PC-9 (cell line): ENCODE measurements around the gene SLC25A20.

Experiments used
- EZH2 ChIP-seq: fragments of 200-600 bp; sonication (generic); IDR thresholded peaks from 2 replicates; pipeline ENCODE4 v1.8.0; 2017; ENCODE audit warnings: antibody characterized with exemption, low read depth
- TF ChIP-seq, protein P1 (sequence below): fragments of 200-600 bp; sonication (generic); conservative IDR thresholded peaks from 2 replicates; pipeline ENCODE4 v1.6.1; 2017; ENCODE audit warnings: mixed run types, antibody characterized with exemption, mild to moderate bottlenecking, moderate library complexity

DNA sequence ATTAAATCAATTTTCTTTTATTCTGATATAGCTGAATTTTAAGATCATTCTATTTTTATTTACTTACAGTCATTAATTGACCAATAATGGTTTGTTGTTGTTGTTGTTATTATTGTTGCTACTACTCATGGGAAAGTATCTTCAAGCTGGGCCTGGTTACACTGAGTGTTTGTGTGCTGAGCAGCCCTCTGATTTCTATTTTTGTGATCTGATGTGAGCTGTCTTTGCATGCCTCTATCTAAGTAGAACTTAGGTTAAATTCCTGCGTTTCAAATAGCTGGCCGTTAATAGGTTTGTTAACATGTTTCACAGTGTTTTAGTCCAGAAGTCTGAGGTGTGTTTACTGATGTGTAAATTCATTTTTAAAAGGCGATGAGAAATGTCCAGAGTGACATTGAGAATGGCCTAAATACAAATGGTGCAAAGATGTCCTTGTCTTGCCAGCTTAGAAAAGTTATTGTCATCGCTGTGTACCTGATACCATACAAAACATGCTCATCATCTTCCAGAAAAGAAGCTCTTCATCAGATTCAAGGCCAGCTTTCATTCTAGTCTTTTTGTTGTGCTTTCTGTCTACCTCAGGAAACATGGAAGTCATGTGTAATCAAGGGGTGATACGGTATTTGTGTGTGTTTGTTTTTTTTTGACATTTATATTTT lies 35.8 kb upstream of the SLC25A20 start:
- TF ChIP-seq, protein P1, sequence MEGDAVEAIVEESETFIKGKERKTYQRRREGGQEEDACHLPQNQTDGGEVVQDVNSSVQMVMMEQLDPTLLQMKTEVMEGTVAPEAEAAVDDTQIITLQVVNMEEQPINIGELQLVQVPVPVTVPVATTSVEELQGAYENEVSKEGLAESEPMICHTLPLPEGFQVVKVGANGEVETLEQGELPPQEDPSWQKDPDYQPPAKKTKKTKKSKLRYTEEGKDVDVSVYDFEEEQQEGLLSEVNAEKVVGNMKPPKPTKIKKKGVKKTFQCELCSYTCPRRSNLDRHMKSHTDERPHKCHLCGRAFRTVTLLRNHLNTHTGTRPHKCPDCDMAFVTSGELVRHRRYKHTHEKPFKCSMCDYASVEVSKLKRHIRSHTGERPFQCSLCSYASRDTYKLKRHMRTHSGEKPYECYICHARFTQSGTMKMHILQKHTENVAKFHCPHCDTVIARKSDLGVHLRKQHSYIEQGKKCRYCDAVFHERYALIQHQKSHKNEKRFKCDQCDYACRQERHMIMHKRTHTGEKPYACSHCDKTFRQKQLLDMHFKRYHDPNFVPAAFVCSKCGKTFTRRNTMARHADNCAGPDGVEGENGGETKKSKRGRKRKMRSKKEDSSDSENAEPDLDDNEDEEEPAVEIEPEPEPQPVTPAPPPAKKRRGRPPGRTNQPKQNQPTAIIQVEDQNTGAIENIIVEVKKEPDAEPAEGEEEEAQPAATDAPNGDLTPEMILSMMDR: no peak
- TF ChIP-seq EZH2: no peak
